ENCODE results near the gene GADL1.

GRCh38 chr3:30770387-30770786 lies 124.1 kb downstream of the GADL1 start:
- no peak for TF ChIP-seq SUZ12 (IDR thresholded peaks at IDR 0.05)
- TF ChIP-seq FOXM1 (IDR thresholded peaks at IDR 0.05; ENCODE audit: borderline replicate concordance) = no peak
- no peak for TF ChIP-seq CTBP1 (IDR thresholded peaks at IDR 0.05; ENCODE audit: borderline replicate concordance)
- TF ChIP-seq TARDBP (IDR thresholded peaks at IDR 0.05) = no peak
- no peak for TF ChIP-seq BHLHE40 (IDR thresholded peaks at IDR 0.05; ENCODE audit: borderline replicate concordance)
- no peak for TF ChIP-seq HDGF (IDR thresholded peaks at IDR 0.05; ENCODE audit: borderline replicate concordance)
- TF ChIP-seq FOXA1 (IDR thresholded peaks at IDR 0.05) = no peak
- TF ChIP-seq SP1 (IDR thresholded peaks at IDR 0.05) = no peak
- no peak for TF ChIP-seq ARNT (IDR thresholded peaks at IDR 0.05)
